Measurements from ENCODE around the gene DBR1. TPM values are rescaled to one million over a fixed set of nuclear protein-coding genes. Genes with fewer than 3 reads are reported as not detected.

Gene DBR1
- total and polyA plus RNA-seq, 2 experiments from 2014 or later: 9.7 to 17.2 TPM

GRCh38 chr3:138118612-138119422 is 55.9 kb downstream of the DBR1 start:
- no peaks in the 10 kb centered on the region; the same call in 1 of the 3 replicates for H3K36me3 Mint-ChIP-seq (ENCODE audit: low read depth)
- Histone ChIP-seq H3K9me2 (ENCODE audit: insufficient read depth) (no peaks in the 10 kb centered on the region), H3F3A (replicated peaks; ENCODE audit: low read depth) (no peaks in the 10 kb centered on the region), H3K36me3 (ENCODE audit: insufficient read depth) (peaks cover 3% of the 10 kb centered on the region; the same call in 1 of the 2 replicates), H3K4me1 (ENCODE audit: insufficient read depth) (peaks cover 14% of the 10 kb centered on the region), H3K27me3 (ENCODE audit: insufficient read depth) (no peaks in the 10 kb centered on the region), H4K20me1 (replicated peaks; ENCODE audit: insufficient read depth) (no peaks in the 10 kb centered on the region), H3K4me3 (no peak overlapping the region), H2AFZ (no peak overlapping the region), H3K27ac (ENCODE audit: low read depth) (no peak overlapping the region), H3K4me2 (no peak overlapping the region), H3K79me2 (replicated peaks; ENCODE audit: insufficient read depth) (peaks cover 6% of the 10 kb centered on the region)
- no peaks in the 10 kb centered on the region; the same call in 2 of the 3 replicates for H3K9me3 Mint-ChIP-seq
- DNase-seq (ENCODE audit: low spot score): peak; percentile 93
- H3K27ac Mint-ChIP-seq: no peak overlapping the region
- peaks cover 8% of the 10 kb centered on the region for H3K27me3 Mint-ChIP-seq (ENCODE audit: insufficient read depth, low read depth, poor library complexity)
- ATAC-seq: peak; percentile 67
- TF ChIP-seq ETS1 (IDR thresholded peaks at IDR 0.05) (no peak), CREB1 (CRISPR knock-in tag; IDR thresholded peaks at IDR 0.05; ENCODE audit: low read depth) (no peak), JUNB (IDR thresholded peaks at IDR 0.05; ENCODE audit: unreplicated experiment) (no peak), ZNF462 (CRISPR knock-in tag; IDR thresholded peaks at IDR 0.05) (no peak), CTCF (conservative IDR thresholded peaks at IDR 0.05; ENCODE audit: low read depth in 2 of 2) (peak; percentile 81 to 97), POLR2AphosphoS5 (IDR thresholded peaks at IDR 0.05; ENCODE audit: low read depth) (no peak), ZNF114 (CRISPR knock-in tag; IDR thresholded peaks at IDR 0.05) (no peak), STAT1 (IDR thresholded peaks at IDR 0.05; ENCODE audit: unreplicated experiment) (no peak), EZH2 (IDR thresholded peaks at IDR 0.05; ENCODE audit: low read depth, unreplicated experiment) (no peak)
- peaks cover 14% of the 10 kb centered on the region for H3K4me1 Mint-ChIP-seq
- no peak overlapping the region for H3K4me3 Mint-ChIP-seq
